ENCODE data around the gene LPP. TPM values are rescaled to one million over a fixed set of nuclear protein-coding genes. Genes with fewer than 3 reads are reported as not detected.

The LPP gene
- total RNA-seq, 1 donor from 2014 or later = 96.7 TPM

DNA sequence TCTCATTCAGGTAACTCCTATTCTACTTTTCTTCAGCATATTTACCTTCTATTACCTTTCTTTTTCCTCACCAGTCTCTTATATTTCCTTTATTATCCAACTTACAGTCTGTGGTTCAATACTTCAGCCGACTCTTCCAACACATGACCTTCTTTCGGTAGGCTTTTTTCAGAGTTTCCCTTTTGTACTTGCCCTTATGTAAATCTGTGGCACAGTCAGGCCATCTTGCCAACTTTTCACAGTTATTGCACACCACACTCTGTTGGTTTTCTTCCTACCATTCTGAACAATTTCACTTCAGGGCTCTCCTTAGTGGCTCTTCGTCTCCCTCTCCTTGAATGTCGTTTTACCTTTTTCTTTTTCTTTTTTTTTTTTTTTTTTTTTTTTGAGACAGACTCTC lies 427.8 kb downstream of the LPP start:
- Mint-ChIP-seq H3K27me3 (no peaks in the 10 kb centered on the region), H3K4me1 (ENCODE audit: unreplicated experiment) (peaks cover 18% of the 10 kb centered on the region), H3K27ac (no peak overlapping the region), H3K9me3 (no peaks in the 10 kb centered on the region), H3K4me3 (no peak overlapping the region), H3K36me3 (peaks cover 6% of the 10 kb centered on the region)
- no peak for TF ChIP-seq CTCF (conservative IDR thresholded peaks at IDR 0.05)
- no peak for DNase-seq (ENCODE audit: extremely low spot score, unreplicated experiment)

- Mint-ChIP-seq H3K9me3 (no peaks in the 10 kb centered on the region), H3K4me1 (ENCODE audit: unreplicated experiment) (peaks cover 16% of the 10 kb centered on the region), H3K27ac (no peak overlapping the region), H3K36me3 (peaks cover 6% of the 10 kb centered on the region), H3K4me3 (no peak overlapping the region), H3K27me3 (no peaks in the 10 kb centered on the region)
- no peak for DNase-seq (ENCODE audit: extremely low spot score, unreplicated experiment)
- TF ChIP-seq CTCF (conservative IDR thresholded peaks at IDR 0.05) = no peak
Observed at GRCh38 chr3:188583341-188584161, 429.6 kb downstream of the LPP start.

DNA sequence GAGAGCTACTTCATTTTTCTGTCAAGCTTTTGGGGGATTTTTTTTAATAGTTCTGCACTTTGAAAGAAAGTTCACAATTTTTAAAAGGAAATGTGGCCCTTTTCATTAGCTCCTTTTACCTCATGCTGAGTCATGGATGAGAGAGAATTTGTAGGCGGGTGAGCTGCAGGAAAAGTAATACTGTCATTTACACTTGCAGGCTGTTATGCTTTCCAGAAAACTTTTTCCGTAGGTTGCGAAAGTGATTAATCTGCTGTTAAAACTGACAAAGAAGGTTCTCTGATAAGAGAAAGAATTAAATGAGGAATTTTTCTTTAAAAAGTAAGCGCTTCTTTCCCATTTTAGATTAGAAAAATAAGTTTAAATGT lies 430.2 kb downstream of the LPP start:
- H3K4me3 Mint-ChIP-seq = no peak overlapping the region
- H3K36me3 Mint-ChIP-seq = no peaks in the 10 kb centered on the region
- H3K4me1 Mint-ChIP-seq (ENCODE audit: unreplicated experiment) = peaks cover 11% of the 10 kb centered on the region
- no peaks in the 10 kb centered on the region for H3K9me3 Mint-ChIP-seq
- H3K27me3 Mint-ChIP-seq = no peaks in the 10 kb centered on the region
- DNase-seq (ENCODE audit: extremely low spot score, unreplicated experiment) = no peak
- H3K27ac Mint-ChIP-seq = no peak overlapping the region
- no peak for TF ChIP-seq CTCF (conservative IDR thresholded peaks at IDR 0.05)

- Mint-ChIP-seq H3K27me3 (no peaks in the 10 kb centered on the region), H3K27ac (peak overlapping the region; percentile 13), H3K4me1 (ENCODE audit: unreplicated experiment) (peaks cover 14% of the 10 kb centered on the region), H3K36me3 (no peaks in the 10 kb centered on the region), H3K9me3 (no peaks in the 10 kb centered on the region), H3K4me3 (no peak overlapping the region)
- no peak for TF ChIP-seq CTCF (conservative IDR thresholded peaks at IDR 0.05)
- DNase-seq (ENCODE audit: extremely low spot score, unreplicated experiment) = no peak
Observed at GRCh38 chr3:188584958-188585689, 431.2 kb downstream of the LPP start.

GRCh38 chr3:188589071-188589470 lies 435.1 kb downstream of the LPP start:
- no peak for DNase-seq (ENCODE audit: extremely low spot score, unreplicated experiment)
- TF ChIP-seq CTCF (conservative IDR thresholded peaks at IDR 0.05) = no peak
- Mint-ChIP-seq H3K4me1 (ENCODE audit: unreplicated experiment) (peaks cover 14% of the 10 kb centered on the region), H3K36me3 (no peaks in the 10 kb centered on the region), H3K9me3 (no peaks in the 10 kb centered on the region), H3K27ac (no peak overlapping the region), H3K4me3 (no peak overlapping the region), H3K27me3 (no peaks in the 10 kb centered on the region)

Data from type B pancreatic cell (in vitro differentiated cells).